ENCODE results near the gene FITM1.

DNA sequence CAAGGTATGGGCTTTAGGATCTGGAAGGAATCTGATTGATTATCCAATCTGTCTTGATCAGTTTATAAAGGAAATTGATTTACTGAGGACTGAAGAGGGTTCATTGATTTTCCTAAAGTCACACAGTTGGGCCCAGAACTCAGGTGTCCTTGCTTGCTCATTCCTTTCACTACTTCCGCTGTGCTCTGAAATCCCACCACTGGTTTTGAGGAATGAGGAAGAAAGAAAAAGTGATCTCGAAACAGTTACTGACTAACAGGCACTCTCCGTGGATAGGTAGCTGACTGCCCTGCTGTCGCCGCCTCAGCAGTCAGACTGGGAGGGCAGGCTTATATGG, at the start of gene FITM1:
- TF ChIP-seq CTCF (conservative IDR thresholded peaks at IDR 0.05; ENCODE audit: low read depth, low read length): no peak
- TF ChIP-seq EZH2phosphoT487 (IDR thresholded peaks at IDR 0.05; ENCODE audit: borderline replicate concordance, low read length): no peak
- TF ChIP-seq EZH2 (IDR thresholded peaks at IDR 0.05; ENCODE audit: low read length, unreplicated experiment): no peak

All from PC-3 (cell line).